ENCODE results near the gene CMTM3. TPM values are rescaled to one million over a fixed set of nuclear protein-coding genes. Genes with fewer than 3 reads are reported as not detected.
"Not testable (repeated sequence)": the region's sequence is repeated elsewhere in the genome, so short reads cannot be mapped to it uniquely, and the experiment has no call there.

The CMTM3 gene
- total and polyA plus RNA-seq, 5 experiments from 2014 or later = 55.2 to 81.3 (median 76.1) TPM

GRCh38 chr16:66587881-66588600 is 16.5 kb upstream of the CMTM3 start:
- POLR2A ChIA-PET = interaction anchor here (1.2 kb wide), 1 partner anchor 25 kb away, joined by 4 read pairs; no protein-coding TSS in a partner anchor

GRCh38 chr16:66588981-66589713 is 15.4 kb upstream of the CMTM3 start:
- DNase-seq = peak; percentile 35 to 85 (median 56)

More at GRCh38 chr16:66587881-66588600, 16.5 kb upstream of the CMTM3 start:
- Mint-ChIP-seq H3K27ac (peak overlapping the region in 9 of 10 donors; percentile 27 to 82 (median 74)), H3K27me3 (peaks cover 0 to 5% (median 0%) of the 10 kb centered on the region in 5 donors), H3K9me3 (no peaks in the 10 kb centered on the region), H3K4me1 (peaks cover 13 to 45% (median 34%) of the 10 kb centered on the region in 4 donors), H3K36me3 (no peaks in the 10 kb centered on the region), H3K4me3 (peak overlapping the region in 9 of 10 donors; percentile 22 to 80 (median 71))
- DNase-seq = no peak
- no peak for ATAC-seq

DNA sequence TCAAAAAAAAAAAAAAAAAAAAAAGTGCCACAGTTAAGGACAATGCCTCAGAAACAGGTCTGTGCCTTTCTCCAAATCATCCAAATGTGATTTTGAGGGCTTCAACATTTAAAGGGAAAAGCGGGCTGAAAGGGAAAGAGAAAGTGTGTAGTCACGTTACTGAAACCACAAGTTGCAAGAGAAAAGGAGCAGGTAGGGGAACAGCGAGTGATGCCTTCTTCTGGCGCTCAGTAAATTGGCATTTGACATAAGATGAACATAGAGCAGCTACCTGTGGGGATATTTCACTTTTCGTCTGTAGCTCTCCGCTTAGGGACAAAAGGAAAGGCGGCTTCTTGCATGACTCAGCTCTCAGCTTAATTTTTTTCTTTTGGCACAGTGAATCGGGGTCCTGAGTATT is 14.2 kb upstream of the CMTM3 start:
- Mint-ChIP-seq H3K27me3 (peaks cover 0 to 5% (median 0%) of the 10 kb centered on the region in 5 donors), H3K4me1 (peaks cover 13 to 50% (median 34%) of the 10 kb centered on the region in 4 donors), H3K4me3 (peak overlapping the region; percentile 77 to 91 (median 88)), H3K27ac (peak overlapping the region; percentile 49 to 93 (median 82)), H3K36me3 (no peaks in the 10 kb centered on the region), H3K9me3 (no peaks in the 10 kb centered on the region)
- POLR2A ChIA-PET = interaction anchor here (0.6 to 2.6 kb wide), 9 partner anchors 12 to 184 kb away, joined by 3 to 32 read pairs (median 4); partner anchors contain the start of gene CKLF
- peak; percentile 55 for ATAC-seq
- peak in 2 of 10 donors; percentile 46 to 49 for DNase-seq

More at GRCh38 chr16:66588981-66589713, 15.4 kb upstream of the CMTM3 start:
- H3K27ac Mint-ChIP-seq = peak overlapping the region; percentile 18 to 91 (median 68)
- no peaks in the 10 kb centered on the region for H3K9me3 Mint-ChIP-seq
- H3K4me1 Mint-ChIP-seq = peaks cover 13 to 45% (median 34%) of the 10 kb centered on the region in 4 donors
- peak; percentile 95 for ATAC-seq
- POLR2A ChIA-PET = interaction anchor here (0.8 to 2.6 kb wide), 9 partner anchors 13 to 183 kb away, joined by 3 to 32 read pairs (median 4); partner anchors contain the start of gene CKLF
- H3K36me3 Mint-ChIP-seq = no peaks in the 10 kb centered on the region
- H3K4me3 Mint-ChIP-seq = peak overlapping the region; percentile 77 to 91 (median 88)
- H3K27me3 Mint-ChIP-seq = peaks cover 0 to 5% (median 0%) of the 10 kb centered on the region in 5 donors

- peaks cover 13 to 45% (median 32%) of the 10 kb centered on the region in 4 donors for H3K4me1 Mint-ChIP-seq
Observed at GRCh38 chr16:66591018-66591417, 13.5 kb upstream of the CMTM3 start.

DNA sequence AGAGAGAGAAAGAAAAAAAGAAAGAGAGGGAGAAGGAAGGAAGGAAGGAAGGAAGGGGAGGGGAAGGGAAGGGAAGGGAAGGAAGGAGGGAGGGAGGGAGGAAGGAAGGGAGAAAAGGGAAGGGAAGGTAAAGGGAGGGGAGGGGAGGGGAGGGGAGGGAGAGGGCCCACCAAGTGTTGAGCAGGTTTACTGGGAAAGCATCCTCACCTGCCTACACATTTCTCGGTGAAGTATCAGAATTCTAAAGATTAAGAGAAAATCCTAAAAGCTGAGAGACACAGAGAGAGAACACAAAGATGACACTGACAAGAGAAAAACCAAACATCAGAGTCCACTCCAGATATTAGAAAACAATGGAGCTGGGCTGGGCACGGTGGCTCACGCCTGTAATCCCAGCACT is 12.3 kb upstream of the CMTM3 start:
- Mint-ChIP-seq H3K27ac (no peak overlapping the region), H3K27me3 (peaks cover 0 to 3% (median 0%) of the 10 kb centered on the region in 5 donors), H3K4me3 (no peak overlapping the region), H3K36me3 (no peaks in the 10 kb centered on the region), H3K9me3 (no peaks in the 10 kb centered on the region), H3K4me1 (peaks cover 14 to 41% (median 35%) of the 10 kb centered on the region in 4 donors)
- DNase-seq (no peak), ATAC-seq (no peak)
- POLR2A ChIA-PET = no interaction called here

More at GRCh38 chr16:66591018-66591417, 13.5 kb upstream of the CMTM3 start:
- peaks cover 0 to 3% (median 0%) of the 10 kb centered on the region in 5 donors for H3K27me3 Mint-ChIP-seq
- POLR2A ChIA-PET = interaction anchor here (0.9 to 2.6 kb wide), 4 partner anchors 13 to 60 kb away, joined by 3 to 32 read pairs (median 4); no protein-coding TSS in a partner anchor
- H3K4me3 Mint-ChIP-seq = peak overlapping the region in 6 of 10 donors; percentile 77 to 90 (median 86)
- DNase-seq (no peak), ATAC-seq (no peak)
- H3K36me3 Mint-ChIP-seq = no peaks in the 10 kb centered on the region
- no peaks in the 10 kb centered on the region for H3K9me3 Mint-ChIP-seq
- H3K27ac Mint-ChIP-seq = no peak overlapping the region

- Mint-ChIP-seq H3K27ac (peak overlapping the region in 1 of 10 donors; percentile 4), H3K4me3 (no peak overlapping the region), H3K36me3 (no peaks in the 10 kb centered on the region), H3K9me3 (no peaks in the 10 kb centered on the region), H3K4me1 (peaks cover 13 to 41% (median 35%) of the 10 kb centered on the region in 4 donors), H3K27me3 (peaks cover 0 to 3% (median 0%) of the 10 kb centered on the region in 5 donors)
- ATAC-seq = no peak
- DNase-seq = no peak
- POLR2A ChIA-PET = no interaction called here
Observed at GRCh38 chr16:66592814-66593213, 11.7 kb upstream of the CMTM3 start.

DNA sequence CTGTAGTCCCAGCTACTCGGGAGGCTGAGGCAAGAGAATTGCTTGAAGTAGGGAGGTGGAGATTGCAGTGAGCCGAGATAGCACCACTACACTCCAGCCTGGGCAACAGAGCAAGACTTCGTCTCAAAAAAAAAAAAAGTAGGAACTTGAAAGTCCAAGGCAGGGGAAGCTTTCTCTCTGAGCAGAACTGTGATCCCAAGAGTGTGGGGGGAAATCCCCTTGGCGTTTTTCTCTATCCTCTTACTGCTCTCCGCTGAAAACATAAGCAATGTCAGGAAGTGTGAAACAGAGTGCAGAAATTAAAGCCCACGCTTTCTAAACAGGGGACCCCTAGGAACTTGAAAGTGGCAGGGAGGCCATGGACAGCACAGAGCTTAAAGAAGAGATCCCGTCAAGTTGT is 9.8 kb upstream of the CMTM3 start:
- Mint-ChIP-seq H3K9me3 (no peaks in the 10 kb centered on the region), H3K27me3 (peaks cover 0 to 4% (median 0%) of the 10 kb centered on the region in 5 donors), H3K36me3 (no peaks in the 10 kb centered on the region), H3K27ac (no peak overlapping the region), H3K4me3 (no peak overlapping the region), H3K4me1 (peaks cover 13 to 42% (median 36%) of the 10 kb centered on the region in 4 donors)
- ATAC-seq (no peak), DNase-seq (no peak)
- POLR2A ChIA-PET = interaction anchor here (0.6 to 1.8 kb wide), 2 partner anchors 9 to 161 kb away, joined by 3 to 7 read pairs; partner anchors contain the start of gene CMTM3

GRCh38 chr16:66596559-66596958 is 7.9 kb upstream of the CMTM3 start:
- POLR2A ChIA-PET = interaction anchor here (0.7 to 0.9 kb wide), 2 partner anchors 10 to 75 kb away, joined by 3 read pairs; no protein-coding TSS in a partner anchor
- H3K27ac Mint-ChIP-seq = peak overlapping the region in 2 of 10 donors; percentile 59 to 77
- not testable (repeated sequence) for ATAC-seq, H3K9me3 Mint-ChIP-seq, H3K36me3 Mint-ChIP-seq, H3K4me3 Mint-ChIP-seq, DNase-seq, H3K27me3 Mint-ChIP-seq
- peaks cover 10 to 40% (median 35%) of the 10 kb centered on the region in 4 donors for H3K4me1 Mint-ChIP-seq

DNA sequence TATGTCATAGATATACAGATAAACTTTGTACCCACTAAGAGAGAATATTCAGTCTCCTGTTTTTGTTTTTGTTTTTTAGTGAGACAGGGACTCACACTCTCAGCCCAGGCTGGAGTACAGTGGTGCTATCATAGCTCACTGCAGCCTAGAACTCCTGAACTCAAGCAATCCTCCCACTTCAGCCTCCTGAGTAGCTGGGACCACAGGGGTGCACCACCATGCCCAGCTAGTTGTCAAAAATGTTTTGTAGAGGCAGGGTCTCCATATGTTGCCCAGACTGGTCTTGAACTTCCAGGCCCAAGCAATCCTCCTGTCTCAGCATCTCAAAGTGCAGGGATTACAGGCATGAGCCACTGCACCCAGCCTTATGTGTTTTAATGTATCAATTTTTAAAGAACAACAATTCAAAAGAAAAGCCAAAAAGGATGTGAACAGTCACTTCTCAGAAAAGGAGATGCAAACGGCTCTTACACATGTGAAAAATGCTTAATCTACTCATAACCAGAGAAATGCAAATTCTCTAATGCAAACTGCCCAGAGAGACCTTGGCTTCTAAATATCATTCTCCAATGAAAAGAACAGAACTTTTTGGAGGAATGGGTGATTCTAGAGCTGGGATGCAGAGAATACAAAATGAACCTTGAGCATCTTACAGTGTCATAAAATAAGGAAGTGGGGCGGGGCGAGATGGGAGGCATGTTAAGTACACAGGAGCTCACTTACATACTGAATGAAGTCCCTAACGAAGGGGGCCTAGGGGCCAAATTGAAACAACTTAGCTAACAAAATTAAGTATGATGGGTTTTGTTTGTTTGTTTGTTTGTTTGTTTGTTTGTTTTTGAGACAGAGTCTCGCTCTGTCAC is 7.3 kb upstream of the CMTM3 start:
- peaks cover 10 to 40% (median 35%) of the 10 kb centered on the region in 4 donors for H3K4me1 Mint-ChIP-seq
- ATAC-seq = no peak
- POLR2A ChIA-PET = interaction anchor here (0.6 to 0.9 kb wide), 3 partner anchors 9 to 161 kb away, joined by 3 to 4 read pairs (median 3); no protein-coding TSS in a partner anchor
- H3K4me3 Mint-ChIP-seq = peak overlapping the region in 2 of 10 donors; percentile 3 to 42
- peaks cover 0 to 7% (median 0%) of the 10 kb centered on the region in 9 donors for H3K9me3 Mint-ChIP-seq
- peaks cover 0 to 2% (median 0%) of the 10 kb centered on the region in 5 donors for H3K27me3 Mint-ChIP-seq
- H3K36me3 Mint-ChIP-seq = peaks cover 0 to 6% (median 0%) of the 10 kb centered on the region in 3 donors
- DNase-seq = no peak
- peak overlapping the region in 9 of 10 donors; percentile 27 to 77 (median 56) for H3K27ac Mint-ChIP-seq

DNA sequence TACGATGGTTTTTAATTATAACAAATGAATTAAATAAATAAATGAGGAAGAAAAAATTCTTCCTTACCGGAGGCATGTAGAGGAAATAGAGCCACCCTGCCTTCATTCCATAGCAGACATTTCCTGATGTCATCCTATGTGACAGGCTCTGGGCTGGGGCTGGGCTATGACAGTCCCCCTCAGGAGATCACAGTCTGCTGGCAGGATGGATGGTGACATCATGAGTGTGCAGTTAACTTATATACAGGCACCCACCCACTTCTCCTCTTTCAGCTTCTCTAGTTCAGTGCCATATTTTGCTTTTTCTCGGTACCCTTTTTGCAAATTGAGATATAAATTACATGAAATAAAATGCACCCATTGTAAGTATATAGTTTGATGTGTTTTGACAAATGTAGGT is 6.4 kb upstream of the CMTM3 start:
- peaks cover 13 to 44% (median 40%) of the 10 kb centered on the region in 4 donors for H3K4me1 Mint-ChIP-seq
- H3K9me3 Mint-ChIP-seq = peaks cover 0 to 7% (median 0%) of the 10 kb centered on the region in 9 donors
- H3K4me3 Mint-ChIP-seq = peak overlapping the region in 2 of 10 donors; percentile 14 to 24
- ATAC-seq (peak; percentile 50 to 64), DNase-seq (no peak)
- POLR2A ChIA-PET = no interaction called here
- peaks cover 0 to 2% (median 0%) of the 10 kb centered on the region in 5 donors for H3K27me3 Mint-ChIP-seq
- H3K36me3 Mint-ChIP-seq = peaks cover 0 to 6% (median 0%) of the 10 kb centered on the region in 3 donors
- peak overlapping the region in 9 of 10 donors; percentile 0 to 85 (median 59) for H3K27ac Mint-ChIP-seq

DNA sequence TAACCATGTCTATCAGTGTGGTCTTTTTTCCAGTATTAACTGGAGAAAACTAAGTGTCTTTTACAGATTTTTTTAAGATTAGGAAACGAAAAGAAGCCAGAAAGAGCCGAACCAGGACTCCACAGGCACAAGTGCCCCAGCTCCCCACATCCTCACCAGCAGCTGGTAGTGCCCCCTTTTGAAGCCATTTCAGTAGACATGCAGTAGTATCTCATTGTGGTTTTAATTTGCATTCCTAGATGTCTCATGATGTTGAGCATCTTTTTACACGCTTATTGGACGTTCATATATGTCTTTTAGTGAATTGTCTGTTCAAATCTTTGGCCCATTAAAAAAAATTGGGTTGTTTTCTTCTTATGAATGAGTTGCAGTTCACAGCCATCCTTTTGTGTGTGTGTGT is 4.8 kb upstream of the CMTM3 start:
- peaks cover 0 to 2% (median 0%) of the 10 kb centered on the region in 5 donors for H3K27me3 Mint-ChIP-seq
- peaks cover 0 to 7% (median 0%) of the 10 kb centered on the region in 9 donors for H3K9me3 Mint-ChIP-seq
- H3K4me1 Mint-ChIP-seq = peaks cover 18 to 53% (median 48%) of the 10 kb centered on the region in 4 donors
- DNase-seq (peak in 3 of 10 donors; percentile 31 to 62 (median 57)), ATAC-seq (peak in 1 of 2 donors; percentile 29)
- peaks cover 0 to 6% (median 0%) of the 10 kb centered on the region in 3 donors for H3K36me3 Mint-ChIP-seq
- peak overlapping the region in 9 of 10 donors; percentile 8 to 82 (median 41) for H3K27ac Mint-ChIP-seq
- peak overlapping the region in 5 of 10 donors; percentile 5 to 39 (median 28) for H3K4me3 Mint-ChIP-seq
- POLR2A ChIA-PET = no interaction called here

Data from naive thymus-derived CD8-positive, alpha-beta T cell (primary cell).